GM12801 (cell line): Measurements from ENCODE around the gene RAB40B.

ENCODE experiments used
- CTCF ChIP-seq: IDR thresholded peaks from one replicate; pipeline ENCODE4 v1.5.1; 2011; ENCODE audit warnings: control low read depth; ENCODE audit not compliant: insufficient read length; ENCODE audit errors: extremely low read depth

The RAB40B gene

GRCh38 chr17:82655038-82655479 is 43.4 kb downstream of the RAB40B start:
- TF ChIP-seq CTCF: no peak

- no peak for TF ChIP-seq CTCF
These were observed 44.6 kb downstream of the RAB40B start for GRCh38 chr17:82653651-82654528.

GRCh38 chr17:82650723-82651122 is 47.8 kb downstream of the RAB40B start:
- no peak for TF ChIP-seq CTCF

- TF ChIP-seq CTCF: no peak
These were observed 48.8 kb downstream of the RAB40B start for GRCh38 chr17:82649501-82650261.

GRCh38 chr17:82648742-82649331 is 49.7 kb downstream of the RAB40B start:
- TF ChIP-seq CTCF: no peak

GRCh38 chr17:82648165-82648668 is 50.3 kb downstream of the RAB40B start, which contains the start of gene WDR45B:
Gene WDR45B, minus strand, starts transcription at chr17:82648444. Its CDS starts 104 bp downstream, at chr17:82648340.
- TF ChIP-seq CTCF: no peak
